ENCODE data around the gene PCDHA5. TPM values are rescaled to one million over a fixed set of nuclear protein-coding genes. Genes with fewer than 3 reads are reported as not detected.

Gene PCDHA5
- total RNA-seq, 4 donors from 2014 or later, result 0.09 to 0.19 (median 0.15) TPM; not detected in 1

DNA sequence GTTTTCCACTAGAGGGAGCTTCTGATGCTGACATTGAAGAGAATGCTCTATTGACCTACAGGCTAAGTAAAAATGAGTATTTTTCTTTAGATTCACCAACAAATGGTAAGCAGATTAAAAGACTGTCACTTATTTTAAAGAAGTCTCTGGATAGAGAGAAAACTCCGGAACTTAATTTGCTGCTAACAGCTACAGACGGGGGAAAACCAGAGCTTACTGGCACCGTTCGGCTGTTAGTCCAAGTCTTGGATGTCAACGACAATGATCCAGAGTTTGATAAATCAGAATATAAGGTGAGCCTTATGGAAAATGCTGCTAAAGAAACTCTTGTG, 48.1 kb downstream of the PCDHA5 start:
- H3K9me3 ChIP-seq, result peaks cover 0 to 29% (median 13%) of the 10 kb centered on the region in 3 donors
- no peak overlapping the region for H3K4me3 ChIP-seq
- peaks cover 0 to 17% (median 0%) of the 10 kb centered on the region in 4 donors for H3K27me3 ChIP-seq
- no peaks in the 10 kb centered on the region for H3K36me3 ChIP-seq
- DNase-seq, result no peak
- 64 to 65% methylated on average over 5 of the region's 5 CpGs for WGBS, 2 donors
- TF ChIP-seq POLR2A (IDR thresholded peaks at IDR 0.05), result no peak
- TF ChIP-seq, protein P1, sequence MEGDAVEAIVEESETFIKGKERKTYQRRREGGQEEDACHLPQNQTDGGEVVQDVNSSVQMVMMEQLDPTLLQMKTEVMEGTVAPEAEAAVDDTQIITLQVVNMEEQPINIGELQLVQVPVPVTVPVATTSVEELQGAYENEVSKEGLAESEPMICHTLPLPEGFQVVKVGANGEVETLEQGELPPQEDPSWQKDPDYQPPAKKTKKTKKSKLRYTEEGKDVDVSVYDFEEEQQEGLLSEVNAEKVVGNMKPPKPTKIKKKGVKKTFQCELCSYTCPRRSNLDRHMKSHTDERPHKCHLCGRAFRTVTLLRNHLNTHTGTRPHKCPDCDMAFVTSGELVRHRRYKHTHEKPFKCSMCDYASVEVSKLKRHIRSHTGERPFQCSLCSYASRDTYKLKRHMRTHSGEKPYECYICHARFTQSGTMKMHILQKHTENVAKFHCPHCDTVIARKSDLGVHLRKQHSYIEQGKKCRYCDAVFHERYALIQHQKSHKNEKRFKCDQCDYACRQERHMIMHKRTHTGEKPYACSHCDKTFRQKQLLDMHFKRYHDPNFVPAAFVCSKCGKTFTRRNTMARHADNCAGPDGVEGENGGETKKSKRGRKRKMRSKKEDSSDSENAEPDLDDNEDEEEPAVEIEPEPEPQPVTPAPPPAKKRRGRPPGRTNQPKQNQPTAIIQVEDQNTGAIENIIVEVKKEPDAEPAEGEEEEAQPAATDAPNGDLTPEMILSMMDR (IDR thresholded peaks at IDR 0.05), result no peak
- no peaks in the 10 kb centered on the region for H3K4me1 ChIP-seq
- H3K27ac ChIP-seq, result no peak overlapping the region
- intact Hi-C loops (cut with DNase I), result no loop called here

- H3K4me1 ChIP-seq, result no peaks in the 10 kb centered on the region
- intact Hi-C loops (cut with DNase I), result no loop called here
- peaks cover 0 to 27% (median 0%) of the 10 kb centered on the region in 4 donors for H3K27me3 ChIP-seq
- H3K9me3 ChIP-seq, result peaks cover 0 to 33% (median 17%) of the 10 kb centered on the region in 3 donors
- no peak overlapping the region for H3K27ac ChIP-seq
- 60 to 69% methylated on average over 59 to 71 of the region's 114 CpGs for WGBS, 2 donors
- no peak for DNase-seq
- no peak overlapping the region for H3K4me3 ChIP-seq
- no peaks in the 10 kb centered on the region for H3K36me3 ChIP-seq
- TF ChIP-seq, protein P1 (IDR thresholded peaks at IDR 0.05), result no peak
- TF ChIP-seq POLR2A (IDR thresholded peaks at IDR 0.05), result no peak
These were observed 49.1 kb downstream of the PCDHA5 start for GRCh38 chr5:140870221-140871201.

Other genes starting within 250 kb of the PCDHA5 start
- gene CD14, start 188.4 kb upstream of the PCDHA5 start, total RNA-seq, result 10 to 100 TPM in 3 of 4 donors, 1 to 10 TPM in 1; 7.6 to 58.1 (median 30.9) TPM
- 10 to 100 TPM; 18.4 to 46.7 (median 28.2) TPM for gene TMCO6, start 182.2 kb upstream of the PCDHA5 start, total RNA-seq
- gene NDUFA2, start 174.0 kb upstream of the PCDHA5 start, total RNA-seq, result 10 to 100 TPM; 31.3 to 56.3 (median 42.5) TPM
- gene IK, start 173.8 kb upstream of the PCDHA5 start, total RNA-seq, result 100 to 1,000 TPM in 1 of 4 donors, 10 to 100 TPM in 3; 44.9 to 110 (median 79.8) TPM
- 10 to 100 TPM; 24.2 to 29.5 (median 25.4) TPM for gene WDR55, start 156.7 kb upstream of the PCDHA5 start, total RNA-seq
- gene DND1, start 148.0 kb upstream of the PCDHA5 start, total RNA-seq, result under 1 TPM in 2 of 4 donors, not detected in 2; 0.19 to 0.75 TPM
- gene HARS1, start 130.2 kb upstream of the PCDHA5 start, total RNA-seq, result 10 to 100 TPM; 44.3 to 74.0 (median 62.9) TPM
- 10 to 100 TPM; 13.3 to 24.2 (median 22.8) TPM for gene HARS2, start 130.2 kb upstream of the PCDHA5 start, total RNA-seq
- gene ZMAT2, start 121.2 kb upstream of the PCDHA5 start, total RNA-seq, result 10 to 100 TPM; 25.2 to 52.4 (median 41.3) TPM
- gene PCDHA1, start 35.5 kb upstream of the PCDHA5 start, total RNA-seq, result not detected
- not detected for gene PCDHA2, start 26.8 kb upstream of the PCDHA5 start, total RNA-seq
- gene PCDHA3, start 20.6 kb upstream of the PCDHA5 start, total RNA-seq, result under 1 TPM in 3 of 4 donors, not detected in 1; 0.09 to 0.19 (median 0.18) TPM
- gene PCDHA4, start 14.5 kb upstream of the PCDHA5 start, total RNA-seq, result under 1 TPM; 0.18 to 0.38 (median 0.27) TPM
- gene PCDHA6, start 6.3 kb downstream of the PCDHA5 start, total RNA-seq, result under 1 TPM in 3 of 4 donors, not detected in 1; 0.19 to 0.27 (median 0.21) TPM
- under 1 TPM in 2 of 4 donors, not detected in 2; 0.15 to 0.19 TPM for gene PCDHA7, start 12.7 kb downstream of the PCDHA5 start, total RNA-seq
- gene PCDHA8, start 19.6 kb downstream of the PCDHA5 start, total RNA-seq, result under 1 TPM in 1 of 4 donors, not detected in 3; 0.19 TPM
- gene PCDHA9, start 26.8 kb downstream of the PCDHA5 start, total RNA-seq, result under 1 TPM in 1 of 4 donors, not detected in 3; 0.19 TPM
- under 1 TPM; under 0.01 to 0.15 (median 0.08) TPM for gene PCDHA10, start 34.3 kb downstream of the PCDHA5 start, total RNA-seq
- gene PCDHA11, start 47.3 kb downstream of the PCDHA5 start, total RNA-seq, result under 1 TPM in 3 of 4 donors, not detected in 1; under 0.01 to 0.11 (median 0.04) TPM
- under 1 TPM in 2 of 4 donors, not detected in 2; 0.15 to 0.26 TPM for gene PCDHA12, start 53.7 kb downstream of the PCDHA5 start, total RNA-seq
- under 1 TPM in 1 of 4 donors, not detected in 3; 0.19 TPM for gene PCDHA13, start 60.5 kb downstream of the PCDHA5 start, total RNA-seq
- under 1 TPM in 3 of 4 donors, not detected in 1; 0.06 to 0.27 (median 0.19) TPM for gene PCDHAC1, start 104.7 kb downstream of the PCDHA5 start, total RNA-seq
- 1 to 10 TPM in 1 of 4 donors, under 1 TPM in 1, not detected in 2; 0.19 to 2.2 TPM for gene PCDHAC2, start 144.9 kb downstream of the PCDHA5 start, total RNA-seq
- not detected for gene PCDHB1, start 229.8 kb downstream of the PCDHA5 start, total RNA-seq